HG03558 (cell line): ENCODE measurements around the gene CNTN1.

Source experiments
- ATAC-seq: cut with Tn5 transposase; IDR thresholded peaks from one replicate; pipeline ENCODE4 v1.9.1; 2021; ENCODE audit warnings: moderate number of reproducible peaks; ENCODE audit not compliant: unreplicated experiment; ENCODE audit errors: extremely low read depth

The CNTN1 gene

GRCh38 chr12:40831916-40832315 is 139.7 kb downstream of the CNTN1 start:
- ATAC-seq: no peak

GRCh38 chr12:40832668-40833067 is 140.4 kb downstream of the CNTN1 start:
- no peak for ATAC-seq

- no peak for ATAC-seq
Observed at GRCh38 chr12:40833818-40834217, 141.6 kb downstream of the CNTN1 start.

GRCh38 chr12:40834321-40834720 is 142.1 kb downstream of the CNTN1 start:
- ATAC-seq: no peak

GRCh38 chr12:40837891-40838429 is 145.7 kb downstream of the CNTN1 start:
- ATAC-seq: no peak

- ATAC-seq: no peak
Observed at GRCh38 chr12:40843495-40843894, 151.3 kb downstream of the CNTN1 start.

GRCh38 chr12:40853221-40853620 is 161.0 kb downstream of the CNTN1 start:
- no peak for ATAC-seq

- no peak for ATAC-seq
Observed at GRCh38 chr12:40854604-40855003, 162.4 kb downstream of the CNTN1 start.

GRCh38 chr12:40864891-40865290 is 172.7 kb downstream of the CNTN1 start:
- ATAC-seq: no peak

GRCh38 chr12:40870981-40871380 is 178.7 kb downstream of the CNTN1 start:
- ATAC-seq: no peak

- no peak for ATAC-seq
Observed at GRCh38 chr12:40874868-40875267, 182.6 kb downstream of the CNTN1 start.

GRCh38 chr12:40889329-40889728 is 197.1 kb downstream of the CNTN1 start:
- ATAC-seq: no peak

GRCh38 chr12:40892528-40892927 is 200.3 kb downstream of the CNTN1 start:
- no peak for ATAC-seq

GRCh38 chr12:40898505-40898904 is 206.3 kb downstream of the CNTN1 start:
- ATAC-seq: no peak

- ATAC-seq: no peak
Observed at GRCh38 chr12:40903040-40903439, 210.8 kb downstream of the CNTN1 start.

- peak; percentile 93 for ATAC-seq
Observed at GRCh38 chr12:40907115-40907527, 214.9 kb downstream of the CNTN1 start.

GRCh38 chr12:40911676-40912075 is 219.4 kb downstream of the CNTN1 start:
- ATAC-seq: no peak

- ATAC-seq: no peak
Observed at GRCh38 chr12:40915172-40915571, 222.9 kb downstream of the CNTN1 start.

GRCh38 chr12:40917561-40917960 is 225.3 kb downstream of the CNTN1 start:
- no peak for ATAC-seq

GRCh38 chr12:40921563-40922163 is 229.4 kb downstream of the CNTN1 start:
- no peak for ATAC-seq

- ATAC-seq: no peak
Observed at GRCh38 chr12:40937891-40938290, 245.7 kb downstream of the CNTN1 start.

- no peak for ATAC-seq
Observed at GRCh38 chr12:40942326-40942725, 250.1 kb downstream of the CNTN1 start.
